Measurements from ENCODE around the gene BCHE. TPM values are rescaled to one million over a fixed set of nuclear protein-coding genes. Genes with fewer than 3 reads are reported as not detected.

BCHE gene
- total RNA-seq, 2 experiments from 2014 or later = not detected

- Mint-ChIP-seq H3K9me3 (ENCODE audit: low read depth) (no peaks in the 10 kb centered on the region), H3K36me3 (ENCODE audit: low read depth) (no peaks in the 10 kb centered on the region), H3K27ac (no peak overlapping the region), H3K27me3 (no peaks in the 10 kb centered on the region), H3K4me3 (no peak overlapping the region), H3K4me1 (no peaks in the 10 kb centered on the region)
- no peak for DNase-seq
- intact Hi-C loops (cut with DNase I, micrococcal nuclease) = no loop called here
- POLR2A ChIA-PET = no interaction called here
- no peak for ATAC-seq
- CTCF ChIA-PET = no interaction called here
Observed at GRCh38 chr3:165778891-165779290, 58.3 kb downstream of the BCHE start.

DNA sequence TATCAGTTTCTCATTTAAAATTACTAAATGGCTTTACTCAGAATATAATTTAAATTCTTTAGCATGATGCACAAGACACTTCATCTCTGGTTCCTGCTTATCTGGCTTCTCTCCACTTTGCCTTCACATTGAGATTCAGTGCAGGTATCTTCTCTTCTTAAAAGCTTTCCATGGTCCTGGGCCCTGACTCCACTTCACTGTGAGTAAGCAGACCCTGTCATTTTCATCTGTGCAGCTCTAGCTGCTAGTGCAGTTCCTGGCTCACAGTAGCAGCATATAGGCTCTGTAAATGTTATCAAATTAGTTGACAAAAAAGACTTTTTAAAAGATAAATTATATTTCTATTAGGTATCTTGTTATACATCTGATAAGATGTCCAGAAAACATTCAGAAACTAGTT, 58.8 kb downstream of the BCHE start:
- DNase-seq = no peak
- CTCF ChIA-PET = no interaction called here
- H3K27me3 Mint-ChIP-seq = no peaks in the 10 kb centered on the region
- H3K4me3 Mint-ChIP-seq = no peak overlapping the region
- no peaks in the 10 kb centered on the region for H3K36me3 Mint-ChIP-seq (ENCODE audit: low read depth)
- no peaks in the 10 kb centered on the region for H3K4me1 Mint-ChIP-seq
- POLR2A ChIA-PET = no interaction called here
- H3K9me3 Mint-ChIP-seq (ENCODE audit: low read depth) = no peaks in the 10 kb centered on the region
- intact Hi-C loops (cut with DNase I, micrococcal nuclease) = no loop called here
- H3K27ac Mint-ChIP-seq = no peak overlapping the region
- no peak for ATAC-seq

- POLR2A ChIA-PET = no interaction called here
- Mint-ChIP-seq H3K4me1 (no peaks in the 10 kb centered on the region), H3K9me3 (ENCODE audit: low read depth) (no peaks in the 10 kb centered on the region), H3K36me3 (ENCODE audit: low read depth) (no peaks in the 10 kb centered on the region), H3K4me3 (no peak overlapping the region), H3K27ac (no peak overlapping the region), H3K27me3 (no peaks in the 10 kb centered on the region)
- ATAC-seq = no peak
- CTCF ChIA-PET = no interaction called here
- DNase-seq = no peak
- intact Hi-C loops (cut with DNase I, micrococcal nuclease) = no loop called here
Observed at GRCh38 chr3:165775824-165776223, 61.4 kb downstream of the BCHE start.

DNA sequence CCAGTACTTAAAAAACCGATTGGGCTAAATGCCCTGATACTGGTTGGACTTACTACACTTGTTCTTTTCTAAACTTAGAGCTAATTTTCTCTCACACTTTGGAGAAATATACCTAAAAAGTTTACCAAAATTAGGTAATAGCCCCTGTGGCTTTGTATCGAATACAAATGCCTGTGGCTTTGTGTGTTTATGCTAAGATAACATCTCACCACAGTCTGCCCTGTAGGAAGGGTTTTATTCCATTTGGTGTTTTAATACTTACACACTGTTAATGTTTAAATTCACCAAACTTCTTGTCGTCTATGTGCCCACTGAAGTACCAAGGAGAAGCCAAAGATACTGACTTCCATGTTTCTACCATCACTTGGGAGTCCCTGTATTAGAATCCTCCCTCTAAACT, 66.4 kb downstream of the BCHE start:
- Mint-ChIP-seq H3K27me3 (no peaks in the 10 kb centered on the region), H3K36me3 (ENCODE audit: low read depth) (no peaks in the 10 kb centered on the region), H3K4me3 (no peak overlapping the region), H3K4me1 (no peaks in the 10 kb centered on the region), H3K27ac (no peak overlapping the region), H3K9me3 (ENCODE audit: low read depth) (peaks cover 4% of the 10 kb centered on the region)
- DNase-seq (no peak), ATAC-seq (no peak)
- CTCF ChIA-PET = no interaction called here
- POLR2A ChIA-PET = no interaction called here
- intact Hi-C loops (cut with DNase I, micrococcal nuclease) = no loop called here

DNA sequence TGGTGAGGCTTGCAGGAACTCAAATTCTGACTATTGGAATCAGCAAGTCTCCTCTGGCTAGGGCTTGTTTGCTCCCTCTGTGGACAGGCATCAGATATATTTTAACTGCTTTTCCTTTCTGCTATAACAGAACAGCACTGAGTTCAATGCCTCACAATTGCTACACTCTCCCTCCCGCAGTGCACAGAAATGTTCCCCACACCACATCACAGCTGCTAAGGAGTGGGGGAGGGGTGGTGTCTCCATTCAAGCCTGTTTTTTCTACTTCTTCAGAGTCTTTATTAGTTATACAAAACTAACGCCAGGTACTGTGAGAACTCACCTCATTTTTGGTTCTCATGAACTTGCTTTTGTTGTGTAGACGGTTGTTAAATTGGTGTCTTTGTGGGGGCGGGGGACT, 68.5 kb downstream of the BCHE start:
- Mint-ChIP-seq H3K4me1 (no peaks in the 10 kb centered on the region), H3K9me3 (ENCODE audit: low read depth) (peaks cover 5% of the 10 kb centered on the region), H3K27me3 (no peaks in the 10 kb centered on the region), H3K4me3 (no peak overlapping the region), H3K27ac (no peak overlapping the region), H3K36me3 (ENCODE audit: low read depth) (no peaks in the 10 kb centered on the region)
- intact Hi-C loops (cut with DNase I, micrococcal nuclease) = no loop called here
- CTCF ChIA-PET = interaction anchor here (1.2 kb wide), 1 partner anchor 9 kb away, joined by 3 read pairs; no protein-coding TSS in a partner anchor
- DNase-seq (no peak), ATAC-seq (no peak)
- POLR2A ChIA-PET = no interaction called here

GRCh38 chr3:165759041-165759440, 78.2 kb downstream of the BCHE start:
- Mint-ChIP-seq H3K4me3 (no peak overlapping the region), H3K27me3 (no peaks in the 10 kb centered on the region), H3K27ac (no peak overlapping the region), H3K36me3 (ENCODE audit: low read depth) (no peaks in the 10 kb centered on the region), H3K9me3 (ENCODE audit: low read depth) (peaks cover 4% of the 10 kb centered on the region), H3K4me1 (no peaks in the 10 kb centered on the region)
- DNase-seq (no peak), ATAC-seq (no peak)
- POLR2A ChIA-PET = no interaction called here
- intact Hi-C loops (cut with DNase I, micrococcal nuclease) = no loop called here
- CTCF ChIA-PET = no interaction called here

DNA sequence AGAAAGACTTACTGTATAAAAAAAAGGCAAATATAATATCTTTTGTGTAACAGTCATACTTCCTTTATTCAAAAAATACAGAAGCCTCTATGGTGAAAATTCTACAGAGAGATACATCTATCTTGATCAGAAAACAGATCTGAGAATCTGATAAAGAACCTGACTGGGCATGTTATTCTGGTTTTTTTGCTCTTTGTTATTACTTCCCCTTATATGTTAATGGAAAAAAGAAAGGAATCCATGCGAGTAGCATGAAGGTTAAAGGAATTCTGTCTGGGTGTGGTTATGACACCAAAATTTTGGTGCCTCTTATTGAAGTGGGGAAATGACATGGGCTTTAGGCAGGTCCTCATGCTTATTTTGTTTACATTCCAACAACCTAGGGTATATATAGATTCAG, 81.7 kb downstream of the BCHE start:
- Mint-ChIP-seq H3K36me3 (ENCODE audit: low read depth) (no peaks in the 10 kb centered on the region), H3K4me1 (no peaks in the 10 kb centered on the region), H3K4me3 (no peak overlapping the region), H3K27ac (no peak overlapping the region), H3K27me3 (no peaks in the 10 kb centered on the region), H3K9me3 (ENCODE audit: low read depth) (peaks cover 2% of the 10 kb centered on the region)
- CTCF ChIA-PET = no interaction called here
- ATAC-seq (no peak), DNase-seq (no peak)
- intact Hi-C loops (cut with DNase I, micrococcal nuclease) = no loop called here
- POLR2A ChIA-PET = no interaction called here

DNA sequence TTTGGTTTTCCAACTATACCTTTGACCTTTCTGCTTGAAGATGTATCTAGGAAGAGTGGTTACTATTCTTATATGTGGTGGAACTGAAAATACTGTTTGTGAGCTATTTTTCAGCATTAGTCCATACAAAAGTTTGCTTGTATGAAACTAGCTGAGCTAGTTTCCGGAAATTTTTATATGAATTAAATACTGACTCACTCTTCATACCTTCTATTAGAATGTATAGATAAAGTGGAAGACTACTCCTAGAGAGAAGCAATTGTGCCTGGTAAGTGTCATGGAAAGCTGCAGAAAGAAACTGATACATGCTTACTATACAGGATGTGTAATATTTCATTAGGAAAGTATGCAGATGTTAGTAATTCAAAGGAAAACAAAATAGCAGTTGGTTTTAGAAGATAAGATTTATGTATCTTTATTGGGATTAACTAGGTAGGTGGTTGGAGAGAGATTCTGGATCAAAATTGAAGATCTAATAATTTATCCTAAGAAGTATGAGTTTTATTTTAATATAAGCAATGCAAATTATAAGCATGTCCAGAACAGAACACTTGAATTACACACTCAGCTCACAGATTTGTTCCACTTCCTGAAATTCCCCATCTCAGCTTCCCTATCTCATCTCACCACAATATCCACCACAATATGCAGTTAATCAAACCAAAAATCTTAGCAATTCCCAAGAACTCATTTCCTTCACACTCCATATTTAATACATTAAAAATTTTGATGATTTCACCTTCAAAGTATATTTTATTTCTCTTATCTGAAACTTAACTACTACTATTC, 82.8 kb downstream of the BCHE start:
- H3K4me1 Mint-ChIP-seq = no peaks in the 10 kb centered on the region
- no peaks in the 10 kb centered on the region for H3K27me3 Mint-ChIP-seq
- CTCF ChIA-PET = no interaction called here
- H3K9me3 Mint-ChIP-seq (ENCODE audit: low read depth) = peaks cover 2% of the 10 kb centered on the region
- no peak overlapping the region for H3K4me3 Mint-ChIP-seq
- H3K27ac Mint-ChIP-seq = no peak overlapping the region
- POLR2A ChIA-PET = no interaction called here
- H3K36me3 Mint-ChIP-seq (ENCODE audit: low read depth) = no peaks in the 10 kb centered on the region
- DNase-seq = no peak
- no peak for ATAC-seq
- intact Hi-C loops (cut with DNase I, micrococcal nuclease) = no loop called here

GRCh38 chr3:165753560-165753959, 83.7 kb downstream of the BCHE start:
- Mint-ChIP-seq H3K27ac (no peak overlapping the region), H3K9me3 (ENCODE audit: low read depth) (peaks cover 2% of the 10 kb centered on the region), H3K4me3 (no peak overlapping the region), H3K4me1 (no peaks in the 10 kb centered on the region), H3K36me3 (ENCODE audit: low read depth) (no peaks in the 10 kb centered on the region), H3K27me3 (no peaks in the 10 kb centered on the region)
- no peak for ATAC-seq
- DNase-seq = no peak
- ChIA-PET POLR2A (no interaction called here), CTCF (no interaction called here)
- intact Hi-C loops (cut with DNase I, micrococcal nuclease) = no loop called here

DNA sequence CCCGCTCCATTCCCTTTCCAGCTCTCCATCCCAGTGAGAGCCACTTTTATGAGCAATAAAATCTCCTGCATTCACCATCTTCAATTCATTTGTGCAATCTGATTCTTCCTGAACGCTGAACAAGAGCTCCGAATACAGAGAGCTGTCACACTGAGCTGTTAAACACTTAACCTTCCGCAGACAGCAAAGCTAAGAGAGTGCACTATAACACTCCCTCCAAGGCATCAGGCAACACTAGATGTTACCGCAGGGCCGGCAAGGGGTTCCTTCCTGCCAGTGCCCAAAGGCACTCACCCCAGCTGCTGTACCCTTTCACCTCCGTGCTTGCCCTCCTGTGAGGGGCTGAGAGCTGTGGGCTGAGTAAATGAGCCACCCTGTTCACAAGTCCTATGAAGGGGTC, 85.6 kb downstream of the BCHE start:
- Mint-ChIP-seq H3K4me3 (no peak overlapping the region), H3K9me3 (ENCODE audit: low read depth) (peaks cover 2% of the 10 kb centered on the region), H3K36me3 (ENCODE audit: low read depth) (no peaks in the 10 kb centered on the region), H3K27me3 (no peaks in the 10 kb centered on the region), H3K4me1 (no peaks in the 10 kb centered on the region), H3K27ac (no peak overlapping the region)
- ATAC-seq (no peak), DNase-seq (no peak)
- intact Hi-C loops (cut with DNase I, micrococcal nuclease) = no loop called here
- CTCF ChIA-PET = no interaction called here
- POLR2A ChIA-PET = no interaction called here

- DNase-seq (no peak), ATAC-seq (no peak)
- Mint-ChIP-seq H3K4me3 (no peak overlapping the region), H3K27ac (no peak overlapping the region), H3K27me3 (no peaks in the 10 kb centered on the region), H3K4me1 (no peaks in the 10 kb centered on the region), H3K9me3 (ENCODE audit: low read depth) (peaks cover 3% of the 10 kb centered on the region), H3K36me3 (ENCODE audit: low read depth) (no peaks in the 10 kb centered on the region)
- ChIA-PET POLR2A (no interaction called here), CTCF (no interaction called here)
- intact Hi-C loops (cut with DNase I, micrococcal nuclease) = no loop called here
Observed at GRCh38 chr3:165749821-165750220, 87.4 kb downstream of the BCHE start.

DNA sequence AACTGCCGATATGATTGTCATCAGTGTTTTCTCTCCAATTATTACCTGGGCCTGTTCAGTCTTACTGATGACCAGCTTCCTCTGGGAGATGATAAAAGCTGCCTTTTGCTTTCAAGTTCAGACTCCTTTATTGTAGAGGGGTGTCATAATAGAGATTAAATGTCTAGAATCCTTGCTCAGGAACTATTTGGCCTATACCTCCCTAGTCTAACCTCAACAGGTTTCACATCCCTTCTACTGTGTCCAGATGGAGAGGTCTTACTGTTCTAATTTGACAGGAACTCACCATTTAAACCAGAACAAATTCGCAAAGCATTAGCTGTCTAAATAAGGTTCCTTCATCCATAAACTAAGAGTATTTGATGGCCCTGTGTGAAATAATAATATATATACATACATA, 88.0 kb downstream of the BCHE start:
- POLR2A ChIA-PET = no interaction called here
- ATAC-seq = no peak
- no peak for DNase-seq
- Mint-ChIP-seq H3K4me1 (no peaks in the 10 kb centered on the region), H3K9me3 (ENCODE audit: low read depth) (peaks cover 2% of the 10 kb centered on the region), H3K4me3 (no peak overlapping the region), H3K27me3 (no peaks in the 10 kb centered on the region), H3K27ac (no peak overlapping the region), H3K36me3 (ENCODE audit: low read depth) (no peaks in the 10 kb centered on the region)
- CTCF ChIA-PET = no interaction called here
- intact Hi-C loops (cut with DNase I, micrococcal nuclease) = no loop called here

- intact Hi-C loops (cut with DNase I, micrococcal nuclease) = no loop called here
- CTCF ChIA-PET = no interaction called here
Observed at GRCh38 chr3:165748094-165748493, 89.1 kb downstream of the BCHE start.

More at GRCh38 chr3:165748094-165748493, 89.1 kb downstream of the BCHE start:
- ATAC-seq (no peak), DNase-seq (no peak)
- Mint-ChIP-seq H3K36me3 (ENCODE audit: low read depth) (no peaks in the 10 kb centered on the region), H3K9me3 (ENCODE audit: low read depth) (peaks cover 2% of the 10 kb centered on the region), H3K4me3 (no peak overlapping the region), H3K27me3 (no peaks in the 10 kb centered on the region), H3K27ac (no peak overlapping the region), H3K4me1 (no peaks in the 10 kb centered on the region)
- POLR2A ChIA-PET = no interaction called here
